C4-2B (cell line): Measurements from ENCODE around the gene PREX1.

Experiments
- ZFX ChIP-seq: fragments of 450-650 bp; IDR thresholded peaks from 2 replicates; pipeline ENCODE4 v1.6.1; 2017
- TF ChIP-seq, protein P1 (sequence below): fragments of 450-650 bp; conservative IDR thresholded peaks from 2 replicates; pipeline ENCODE4 v1.5.1; 2017; ENCODE audit warnings: mild to moderate bottlenecking

DNA sequence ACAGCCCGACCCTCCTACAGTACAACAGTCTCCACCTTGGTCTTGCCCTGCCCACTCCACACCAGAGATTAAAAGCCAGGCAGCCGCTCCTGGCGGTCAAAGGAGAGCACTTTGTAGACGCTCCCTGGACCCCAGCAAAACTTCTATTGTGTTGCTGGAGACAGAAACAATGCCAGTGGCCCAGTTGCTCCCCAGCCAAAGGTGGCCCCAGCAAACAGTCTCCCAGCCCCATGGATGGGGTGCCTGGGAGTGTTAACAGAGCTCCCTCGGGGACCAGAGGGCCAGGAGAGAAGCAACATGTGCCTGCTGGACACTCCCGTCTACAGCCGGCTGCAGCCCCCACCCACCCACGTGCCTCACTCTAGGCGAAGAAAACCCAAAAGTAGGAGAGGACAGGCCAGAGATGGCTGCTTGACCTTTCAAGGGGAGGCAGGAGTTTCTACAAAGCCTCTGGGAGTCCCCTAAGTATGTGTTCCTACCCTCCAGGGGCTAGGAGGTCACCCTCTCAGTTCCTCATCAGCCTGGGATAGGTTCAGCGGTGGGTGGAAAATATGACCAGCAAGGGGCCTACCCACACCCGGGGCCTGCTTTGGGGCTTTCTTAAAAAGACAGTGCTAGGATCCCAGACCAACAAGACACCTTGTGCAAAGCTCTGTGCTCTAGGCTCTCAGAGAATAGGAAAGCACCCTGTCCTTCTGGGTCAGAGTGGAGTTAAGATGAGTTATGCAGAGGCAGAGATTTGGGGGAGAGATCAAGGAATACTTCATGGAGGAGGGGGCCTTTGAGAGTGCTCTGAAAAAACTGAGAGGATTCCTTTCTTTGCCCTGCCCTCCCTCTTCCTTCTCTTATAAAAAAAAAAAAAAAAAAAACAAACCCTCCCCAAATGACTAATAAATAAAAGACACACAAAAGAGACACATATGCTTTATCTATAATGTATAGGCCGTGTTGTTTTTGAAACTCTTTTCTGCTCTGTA lies 19.0 kb upstream of the PREX1 start:
- TF ChIP-seq, protein P1, sequence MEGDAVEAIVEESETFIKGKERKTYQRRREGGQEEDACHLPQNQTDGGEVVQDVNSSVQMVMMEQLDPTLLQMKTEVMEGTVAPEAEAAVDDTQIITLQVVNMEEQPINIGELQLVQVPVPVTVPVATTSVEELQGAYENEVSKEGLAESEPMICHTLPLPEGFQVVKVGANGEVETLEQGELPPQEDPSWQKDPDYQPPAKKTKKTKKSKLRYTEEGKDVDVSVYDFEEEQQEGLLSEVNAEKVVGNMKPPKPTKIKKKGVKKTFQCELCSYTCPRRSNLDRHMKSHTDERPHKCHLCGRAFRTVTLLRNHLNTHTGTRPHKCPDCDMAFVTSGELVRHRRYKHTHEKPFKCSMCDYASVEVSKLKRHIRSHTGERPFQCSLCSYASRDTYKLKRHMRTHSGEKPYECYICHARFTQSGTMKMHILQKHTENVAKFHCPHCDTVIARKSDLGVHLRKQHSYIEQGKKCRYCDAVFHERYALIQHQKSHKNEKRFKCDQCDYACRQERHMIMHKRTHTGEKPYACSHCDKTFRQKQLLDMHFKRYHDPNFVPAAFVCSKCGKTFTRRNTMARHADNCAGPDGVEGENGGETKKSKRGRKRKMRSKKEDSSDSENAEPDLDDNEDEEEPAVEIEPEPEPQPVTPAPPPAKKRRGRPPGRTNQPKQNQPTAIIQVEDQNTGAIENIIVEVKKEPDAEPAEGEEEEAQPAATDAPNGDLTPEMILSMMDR: no peak
- no peak for TF ChIP-seq ZFX
